Fibroblast of skin of abdomen (primary cell): ENCODE data around the gene CUX1.

Experiments
- DNase-seq: peaks from one replicate; pipeline ENCODE4 v3.0.0-alpha.2; 2013

The CUX1 gene

GRCh38 chr7:102193806-102194205 is 376.4 kb downstream of the CUX1 start:
- peak; percentile 24 for DNase-seq

GRCh38 chr7:102195361-102195760 is 377.9 kb downstream of the CUX1 start:
- DNase-seq = no peak

- no peak for DNase-seq
These were observed 378.6 kb downstream of the CUX1 start for GRCh38 chr7:102196028-102196427.

GRCh38 chr7:102197161-102197560 is 379.7 kb downstream of the CUX1 start:
- no peak for DNase-seq

- no peak for DNase-seq
These were observed 380.2 kb downstream of the CUX1 start for GRCh38 chr7:102197599-102197998.

DNA sequence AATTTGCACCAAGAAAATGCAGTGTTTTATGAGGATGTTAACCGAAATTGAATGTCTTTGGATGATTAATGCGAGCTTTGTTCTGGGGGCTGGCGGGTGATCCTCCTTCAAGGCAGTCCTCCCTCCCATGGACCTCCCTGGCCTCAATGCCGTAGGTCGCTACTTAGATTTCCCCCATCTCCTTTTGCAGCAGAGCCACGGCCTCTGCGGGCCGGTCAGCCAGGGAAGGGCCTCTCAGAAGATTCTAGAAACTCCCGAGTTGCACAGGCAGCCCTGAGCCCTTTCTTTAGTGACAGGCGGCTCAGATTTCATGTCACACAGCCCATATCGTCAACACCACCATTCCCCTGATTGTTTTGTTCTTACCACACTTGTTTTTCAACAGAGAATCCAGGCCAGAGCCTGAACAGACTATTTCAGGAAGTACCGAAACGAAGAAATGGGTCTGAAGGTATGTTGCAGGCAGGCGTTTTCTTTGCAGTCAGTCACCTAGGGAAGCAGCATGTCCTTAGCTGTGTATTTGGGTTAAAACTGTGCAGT is 381.1 kb downstream of the CUX1 start:
- no peak for DNase-seq

DNA sequence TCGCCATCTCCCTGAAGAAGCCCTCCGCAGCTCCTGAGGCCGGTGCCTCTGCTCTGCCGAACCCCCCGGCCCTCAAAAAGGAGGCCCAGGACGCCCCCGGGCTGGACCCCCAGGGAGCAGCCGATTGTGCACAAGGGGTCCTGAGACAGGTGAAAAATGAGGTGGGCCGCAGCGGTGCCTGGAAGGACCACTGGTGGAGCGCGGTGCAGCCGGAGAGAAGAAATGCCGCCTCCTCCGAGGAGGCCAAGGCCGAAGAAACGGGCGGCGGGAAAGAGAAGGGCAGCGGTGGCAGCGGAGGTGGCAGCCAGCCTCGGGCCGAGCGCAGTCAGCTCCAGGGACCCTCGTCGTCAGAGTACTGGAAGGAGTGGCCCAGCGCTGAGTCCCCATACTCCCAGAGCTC is 384.1 kb downstream of the CUX1 start:
- DNase-seq = no peak

DNA sequence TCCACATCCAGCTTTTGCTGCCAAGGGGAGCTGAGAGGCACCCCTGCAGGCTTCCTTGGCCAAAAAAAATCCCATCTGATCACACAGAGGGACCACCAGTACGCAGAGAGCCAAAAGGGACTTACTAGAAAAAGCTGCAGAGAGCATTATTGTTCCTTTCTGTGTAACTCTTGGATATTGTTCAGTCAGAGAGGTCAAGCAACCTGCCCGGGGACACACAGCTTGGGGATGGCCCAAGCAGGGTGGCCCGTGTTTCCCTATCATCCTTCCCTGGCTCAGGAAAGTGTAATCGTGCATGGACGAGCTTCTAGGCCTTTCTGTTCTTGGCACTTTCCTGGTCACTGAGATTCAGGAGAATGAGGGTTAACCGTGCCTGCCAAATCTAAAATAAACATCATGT is 385.1 kb downstream of the CUX1 start:
- no peak for DNase-seq

GRCh38 chr7:102203218-102203617 is 385.8 kb downstream of the CUX1 start:
- DNase-seq = no peak

GRCh38 chr7:102204212-102204611 is 386.8 kb downstream of the CUX1 start:
- DNase-seq = no peak

GRCh38 chr7:102205915-102206314 is 388.5 kb downstream of the CUX1 start:
- no peak for DNase-seq

DNA sequence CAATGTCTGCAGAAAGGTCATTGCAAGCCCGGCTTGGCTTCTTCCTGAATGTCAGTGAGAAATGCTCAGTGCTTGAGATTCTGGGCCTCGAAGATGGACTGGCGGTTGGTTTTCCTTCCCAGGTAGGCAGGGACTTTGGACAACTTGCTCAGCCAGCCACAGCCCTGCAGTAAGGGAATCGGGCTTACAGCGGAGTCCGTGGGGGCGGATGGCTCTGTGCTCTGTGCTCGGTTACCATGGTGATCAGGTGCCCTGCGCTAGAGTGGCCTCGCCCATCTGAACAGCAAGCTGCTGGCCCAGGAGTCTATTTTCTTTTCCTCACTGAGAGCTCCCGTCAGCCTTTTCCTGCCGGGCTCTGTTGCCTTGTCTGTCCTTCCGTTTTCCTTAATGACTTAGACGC is 391.4 kb downstream of the CUX1 start:
- DNase-seq = no peak

DNA sequence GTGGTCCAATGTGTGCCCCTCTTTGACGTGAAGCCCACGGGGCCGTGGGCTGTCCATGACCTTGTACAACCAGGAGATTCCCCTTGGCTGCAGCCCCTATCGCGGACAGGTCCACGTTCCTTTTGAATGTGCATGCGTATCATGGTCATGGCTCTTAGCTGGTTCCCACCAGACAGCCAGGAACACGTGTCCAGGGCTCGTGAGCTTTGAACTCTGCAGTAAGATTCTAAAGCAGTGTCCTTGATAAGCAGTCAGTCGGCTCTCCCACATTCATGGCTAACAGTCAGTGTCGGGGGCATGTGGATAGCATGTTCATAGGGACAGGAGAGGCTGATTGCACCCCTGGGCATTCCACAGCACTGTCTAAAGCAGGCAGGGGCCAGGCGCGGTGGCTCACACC is 393.4 kb downstream of the CUX1 start:
- DNase-seq = no peak

GRCh38 chr7:102211590-102212550 is 394.4 kb downstream of the CUX1 start:
- no peak for DNase-seq

DNA sequence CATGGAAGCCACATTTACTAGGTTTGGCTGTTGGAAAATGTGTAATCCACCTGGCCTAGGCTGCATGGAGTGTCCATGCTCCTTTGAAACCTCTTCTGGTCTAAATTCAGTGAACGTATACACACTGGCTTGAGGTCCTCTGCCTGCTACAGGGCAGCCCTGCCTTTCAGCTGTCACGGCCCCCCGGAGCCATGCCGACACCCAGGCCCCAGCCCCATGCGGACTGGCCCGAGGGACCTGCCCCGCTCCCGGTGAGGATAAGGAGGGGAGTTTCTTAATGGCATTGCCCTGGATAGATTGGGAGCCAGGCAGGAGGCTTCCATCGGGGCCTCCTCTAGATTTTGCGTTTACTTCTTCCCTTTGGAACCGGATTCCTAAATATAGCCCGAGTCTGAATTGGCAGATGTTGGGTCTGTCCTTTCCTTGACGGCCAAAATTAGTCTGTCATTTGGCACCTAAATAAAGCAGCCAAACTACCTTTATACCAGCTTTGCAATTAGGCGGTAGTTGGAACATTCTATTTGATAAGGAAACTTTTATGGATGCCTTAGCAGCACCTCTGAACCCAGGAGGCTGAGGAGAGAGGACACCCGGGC is 397.1 kb downstream of the CUX1 start:
- no peak for DNase-seq

- no peak for DNase-seq
These were observed 397.8 kb downstream of the CUX1 start for GRCh38 chr7:102215256-102215655.

- no peak for DNase-seq
These were observed 398.3 kb downstream of the CUX1 start for GRCh38 chr7:102215711-102216110.

DNA sequence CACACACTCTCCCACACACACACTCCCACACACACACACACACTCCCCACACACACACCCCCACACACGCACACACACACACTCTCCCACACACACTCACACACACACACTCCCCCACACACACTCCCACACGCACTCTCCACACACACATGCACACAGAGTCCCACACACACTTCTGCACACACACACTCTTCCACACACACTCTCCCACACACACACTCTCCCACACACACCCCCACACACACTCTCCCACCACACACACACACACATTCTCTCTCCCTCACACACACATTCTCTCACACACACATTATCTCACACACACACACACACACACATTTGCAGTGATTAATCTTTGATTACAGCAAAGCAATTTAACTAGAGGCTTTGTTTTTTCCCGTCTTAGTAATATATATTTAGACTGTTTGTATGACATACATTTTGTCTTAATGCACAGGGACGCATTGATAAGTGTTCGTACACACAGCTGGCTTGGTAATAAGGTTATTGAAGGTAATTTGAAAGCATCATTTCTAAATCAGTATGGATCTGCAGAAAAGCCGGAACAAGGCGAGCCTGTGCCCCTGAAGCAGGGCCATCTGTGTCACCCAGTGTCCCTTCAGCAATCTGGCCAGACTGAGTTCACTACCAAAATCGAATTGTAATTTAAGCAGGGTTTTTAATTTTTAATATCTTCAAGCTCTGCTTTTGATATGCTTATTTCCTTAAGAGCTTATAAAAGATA is 399.3 kb downstream of the CUX1 start:
- DNase-seq = no peak

DNA sequence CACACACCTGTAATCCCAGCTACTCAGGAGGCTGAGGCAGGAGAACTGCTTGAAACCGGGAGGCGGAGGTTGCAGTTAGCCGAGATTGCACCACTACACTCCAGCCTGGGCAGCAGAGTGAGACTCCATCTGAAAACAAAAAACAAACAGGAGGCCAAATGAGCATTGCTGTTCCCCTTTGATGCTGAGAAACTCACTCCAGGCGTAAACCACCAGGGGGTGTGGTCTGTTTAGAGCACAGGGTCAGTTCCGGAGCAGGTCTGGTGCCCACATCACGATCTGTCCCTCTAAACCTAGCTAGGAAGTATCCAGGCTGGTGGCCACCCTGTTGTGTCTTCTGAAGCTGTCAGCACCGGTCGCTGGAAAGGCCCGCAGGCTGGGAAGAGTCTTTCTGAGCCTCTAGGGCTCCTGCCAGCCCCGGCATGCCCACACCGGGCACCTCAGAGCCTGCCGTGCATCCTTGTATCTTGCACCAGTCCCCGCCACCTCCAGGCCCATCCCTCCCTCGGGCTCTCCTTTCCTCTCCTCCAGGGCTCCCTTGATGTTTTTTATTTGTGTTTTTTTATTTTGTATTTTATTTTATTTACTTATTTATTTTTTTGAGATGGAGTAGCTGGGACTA is 402.9 kb downstream of the CUX1 start:
- DNase-seq = no peak

- peak; percentile 84 for DNase-seq
These were observed 403.8 kb downstream of the CUX1 start for GRCh38 chr7:102220960-102221800.

GRCh38 chr7:102221961-102222360 is 404.5 kb downstream of the CUX1 start:
- DNase-seq = no peak

DNA sequence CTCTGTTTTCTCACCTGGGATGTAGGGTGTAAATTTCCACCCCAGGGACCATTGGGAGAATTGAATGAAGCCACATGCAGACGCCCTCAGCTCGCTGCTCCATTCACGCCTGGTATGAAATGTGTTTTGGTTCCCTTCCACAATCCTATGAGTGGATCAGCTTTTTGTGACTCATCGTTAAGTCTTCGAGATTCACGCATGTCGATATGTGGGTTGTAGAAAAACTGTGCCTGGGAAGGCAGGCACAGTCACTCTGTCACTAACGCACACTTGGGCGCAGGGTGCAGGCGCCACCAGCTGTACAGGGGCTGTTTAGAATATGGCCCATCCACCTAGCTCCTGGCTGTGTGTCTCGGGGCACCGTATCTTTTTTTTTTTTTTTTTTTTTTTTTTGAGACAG is 405.0 kb downstream of the CUX1 start:
- DNase-seq = peak; percentile 47
